Measurements from ENCODE around the gene UROC1. TPM values are rescaled to one million over a fixed set of nuclear protein-coding genes. Genes with fewer than 3 reads are reported as not detected.
"Not testable (repeated sequence)": the region's sequence is repeated elsewhere in the genome, so short reads cannot be mapped to it uniquely, and the experiment has no call there.

UROC1 gene
- total RNA-seq, 1 experiment from 2014 or later, result not detected

DNA sequence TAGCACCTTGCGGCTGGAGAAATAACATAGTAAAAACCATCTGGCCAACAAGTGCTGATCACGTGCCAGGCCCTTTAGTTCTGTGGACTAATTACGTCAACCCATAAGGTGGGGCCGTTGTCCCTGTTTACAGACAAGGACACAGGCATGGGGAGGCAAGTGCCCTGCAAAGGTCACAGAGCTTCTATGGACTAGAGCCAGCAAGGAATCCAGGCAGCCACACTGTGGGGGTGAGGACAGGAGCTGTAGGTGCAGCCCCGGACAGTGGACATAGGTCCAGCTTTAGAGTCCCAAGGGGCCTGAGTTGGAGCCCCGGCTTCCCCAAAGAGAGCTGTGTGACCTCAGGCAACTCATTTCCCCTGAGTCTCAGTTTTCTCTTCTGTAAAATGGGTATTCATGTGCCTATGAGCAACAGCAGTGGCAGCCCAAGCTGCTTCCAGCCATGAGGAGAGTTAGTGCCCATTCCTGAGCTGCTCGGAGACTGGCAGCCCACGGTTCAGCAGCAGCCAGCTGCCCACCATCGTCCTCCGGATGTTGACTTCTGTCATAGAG is 20.2 kb upstream of the UROC1 start:
- Histone ChIP-seq H3K36me3 (ENCODE audit: insufficient read depth, low read length) (no peaks in the 10 kb centered on the region), H3K9me2 (replicated peaks; ENCODE audit: insufficient read depth, low read length) (no peaks in the 10 kb centered on the region), H3K9me3 (ENCODE audit: low read length) (no peaks in the 10 kb centered on the region), H3K4me2 (ENCODE audit: low read depth, low read length, poor library complexity, severe bottlenecking) (no peak overlapping the region), H3K27ac (ENCODE audit: low read length) (no peak overlapping the region), H3K9ac (ENCODE audit: low read length) (no peak overlapping the region), H4K20me1 (ENCODE audit: insufficient read depth, low read depth, low read length) (no peaks in the 10 kb centered on the region), H3K4me1 (ENCODE audit: low read length) (no peaks in the 10 kb centered on the region), H2AFZ (ENCODE audit: low read length) (no peak overlapping the region), H3K27me3 (ENCODE audit: low read length) (no peaks in the 10 kb centered on the region), H3K4me3 (ENCODE audit: low read length) (no peak overlapping the region), H3K79me2 (ENCODE audit: low read length) (no peaks in the 10 kb centered on the region)
- DNase-seq, result no peak

DNA sequence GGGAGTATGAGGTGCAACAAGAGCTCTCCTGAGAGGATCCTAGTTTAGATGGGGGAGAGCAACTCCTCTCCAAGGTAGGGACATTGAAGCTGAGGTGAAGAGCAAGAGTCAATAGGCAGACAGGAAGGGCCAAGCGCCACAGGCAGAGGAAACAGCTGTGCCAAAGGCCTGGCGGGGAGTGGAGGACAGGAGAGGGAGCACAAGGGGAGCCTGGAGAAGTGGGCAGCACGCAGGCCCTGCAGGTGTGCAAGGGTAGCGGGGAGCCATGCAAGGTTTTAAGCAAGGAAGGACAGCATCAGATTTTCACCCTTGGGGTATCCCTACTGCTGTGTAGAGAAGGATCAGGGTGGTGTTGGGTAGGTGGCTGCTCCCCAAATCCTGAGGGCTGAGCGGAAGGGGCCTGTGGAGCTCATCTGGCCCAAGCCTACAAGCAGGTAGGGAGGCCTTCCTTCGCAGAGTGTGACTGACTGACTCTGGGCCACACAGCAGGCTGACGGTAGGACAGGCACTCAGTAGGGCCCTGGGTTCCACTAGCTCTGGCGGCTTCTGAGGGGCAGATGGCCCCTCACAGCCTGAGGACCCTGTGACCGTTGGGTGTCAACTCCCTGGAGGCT is 19.6 kb upstream of the UROC1 start:
- Histone ChIP-seq H3K4me2 (ENCODE audit: low read depth, low read length, poor library complexity, severe bottlenecking) (no peak overlapping the region), H3K9me3 (ENCODE audit: low read length) (no peaks in the 10 kb centered on the region), H3K36me3 (ENCODE audit: insufficient read depth, low read length) (no peaks in the 10 kb centered on the region), H2AFZ (ENCODE audit: low read length) (no peak overlapping the region), H3K9me2 (replicated peaks; ENCODE audit: insufficient read depth, low read length) (no peaks in the 10 kb centered on the region), H3K27me3 (ENCODE audit: low read length) (no peaks in the 10 kb centered on the region), H3K27ac (ENCODE audit: low read length) (no peak overlapping the region), H3K4me1 (ENCODE audit: low read length) (no peaks in the 10 kb centered on the region), H3K9ac (ENCODE audit: low read length) (no peak overlapping the region), H3K4me3 (ENCODE audit: low read length) (no peak overlapping the region), H4K20me1 (ENCODE audit: insufficient read depth, low read depth, low read length) (no peaks in the 10 kb centered on the region), H3K79me2 (ENCODE audit: low read length) (no peaks in the 10 kb centered on the region)
- no peak for DNase-seq

DNA sequence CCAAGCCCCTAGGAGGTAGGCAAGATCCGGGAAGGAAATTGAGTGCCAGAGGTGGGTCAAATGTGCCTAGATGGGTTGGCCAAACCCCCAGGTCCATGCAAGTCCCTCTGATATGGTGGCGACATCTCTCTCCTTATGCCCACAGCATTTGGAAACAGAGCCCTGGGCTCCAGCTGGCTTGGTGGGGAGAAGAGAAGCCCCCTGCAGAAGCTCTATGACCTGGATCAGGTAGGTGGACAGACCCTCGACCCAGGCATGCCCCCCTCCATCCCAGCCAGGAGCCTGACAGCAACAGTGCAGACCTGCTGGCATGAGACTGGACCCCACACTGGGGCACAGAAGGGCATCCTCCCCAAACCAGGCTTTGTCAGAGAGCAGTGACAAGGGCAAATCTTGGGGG is 18.6 kb upstream of the UROC1 start:
- Histone ChIP-seq H3K27ac (ENCODE audit: low read length) (no peak overlapping the region), H3K9ac (ENCODE audit: low read length) (no peak overlapping the region), H3K9me2 (replicated peaks; ENCODE audit: insufficient read depth, low read length) (no peaks in the 10 kb centered on the region), H3K9me3 (ENCODE audit: low read length) (no peaks in the 10 kb centered on the region), H3K36me3 (ENCODE audit: insufficient read depth, low read length) (no peaks in the 10 kb centered on the region), H4K20me1 (ENCODE audit: insufficient read depth, low read depth, low read length) (no peaks in the 10 kb centered on the region), H3K4me1 (ENCODE audit: low read length) (no peaks in the 10 kb centered on the region), H3K4me2 (ENCODE audit: low read depth, low read length, poor library complexity, severe bottlenecking) (no peak overlapping the region), H3K27me3 (ENCODE audit: low read length) (no peaks in the 10 kb centered on the region), H3K79me2 (ENCODE audit: low read length) (no peaks in the 10 kb centered on the region), H3K4me3 (ENCODE audit: low read length) (no peak overlapping the region), H2AFZ (ENCODE audit: low read length) (no peak overlapping the region)
- DNase-seq, result no peak

GRCh38 chr3:126535636-126536035 is 18.1 kb upstream of the UROC1 start:
- H3K9me2 ChIP-seq (replicated peaks; ENCODE audit: insufficient read depth, low read length), result no peaks in the 10 kb centered on the region
- no peaks in the 10 kb centered on the region for H3K27me3 ChIP-seq (ENCODE audit: low read length)
- no peak overlapping the region for H3K4me2 ChIP-seq (ENCODE audit: low read depth, low read length, poor library complexity, severe bottlenecking)
- no peak overlapping the region for H3K4me3 ChIP-seq (ENCODE audit: low read length)
- H3K36me3 ChIP-seq (ENCODE audit: insufficient read depth, low read length), result no peaks in the 10 kb centered on the region
- H3K27ac ChIP-seq (ENCODE audit: low read length), result no peak overlapping the region
- no peak overlapping the region for H3K9ac ChIP-seq (ENCODE audit: low read length)
- no peaks in the 10 kb centered on the region for H4K20me1 ChIP-seq (ENCODE audit: insufficient read depth, low read depth, low read length)
- no peak for DNase-seq
- no peaks in the 10 kb centered on the region for H3K9me3 ChIP-seq (ENCODE audit: low read length)
- no peaks in the 10 kb centered on the region for H3K79me2 ChIP-seq (ENCODE audit: low read length)
- no peaks in the 10 kb centered on the region for H3K4me1 ChIP-seq (ENCODE audit: low read length)
- no peak overlapping the region for H2AFZ ChIP-seq (ENCODE audit: low read length)

- H3K4me1 ChIP-seq (ENCODE audit: low read length); H3K27ac ChIP-seq (ENCODE audit: low read length); H3K4me3 ChIP-seq (ENCODE audit: low read length); H2AFZ ChIP-seq (ENCODE audit: low read length); DNase-seq; H3K9me2 ChIP-seq (replicated peaks; ENCODE audit: insufficient read depth, low read length); H3K9ac ChIP-seq (ENCODE audit: low read length); H3K79me2 ChIP-seq (ENCODE audit: low read length); H3K9me3 ChIP-seq (ENCODE audit: low read length); H3K4me2 ChIP-seq (ENCODE audit: low read depth, low read length, poor library complexity, severe bottlenecking); H3K36me3 ChIP-seq (ENCODE audit: insufficient read depth, low read length); H4K20me1 ChIP-seq (ENCODE audit: insufficient read depth, low read depth, low read length); H3K27me3 ChIP-seq (ENCODE audit: low read length): not testable (repeated sequence)
These were observed 17.1 kb upstream of the UROC1 start for GRCh38 chr3:126534716-126535115.

DNA sequence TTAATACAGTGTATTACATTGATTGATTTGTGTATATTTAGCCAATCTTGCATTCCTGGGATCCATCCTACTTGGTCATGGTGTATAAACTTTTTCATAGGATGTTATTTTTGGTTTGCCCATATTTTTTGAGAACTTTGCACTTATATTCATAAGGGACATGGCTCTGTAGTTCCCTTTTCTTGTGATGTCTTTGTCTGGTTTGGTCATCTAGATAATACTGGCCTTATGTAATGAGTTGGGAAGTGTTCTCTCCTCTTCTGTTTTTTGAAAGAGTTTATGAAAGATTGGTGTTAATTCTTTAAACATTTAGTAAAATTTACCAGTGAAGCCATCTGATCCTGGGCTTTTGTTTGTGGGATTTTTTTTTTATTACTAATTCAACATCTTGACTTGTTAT is 15.9 kb upstream of the UROC1 start:
- no peaks in the 10 kb centered on the region for H3K9me3 ChIP-seq (ENCODE audit: low read length)
- H3K9me2 ChIP-seq (replicated peaks; ENCODE audit: insufficient read depth, low read length), result no peaks in the 10 kb centered on the region
- H3K4me2 ChIP-seq (ENCODE audit: low read depth, low read length, poor library complexity, severe bottlenecking), result no peak overlapping the region
- H4K20me1 ChIP-seq (ENCODE audit: insufficient read depth, low read depth, low read length), result no peaks in the 10 kb centered on the region
- H3K27me3 ChIP-seq (ENCODE audit: low read length), result no peaks in the 10 kb centered on the region
- H3K4me3 ChIP-seq (ENCODE audit: low read length), result no peak overlapping the region
- no peak overlapping the region for H3K27ac ChIP-seq (ENCODE audit: low read length)
- H3K9ac ChIP-seq (ENCODE audit: low read length), result no peak overlapping the region
- no peak for DNase-seq
- no peaks in the 10 kb centered on the region for H3K79me2 ChIP-seq (ENCODE audit: low read length)
- H3K4me1 ChIP-seq (ENCODE audit: low read length), result no peaks in the 10 kb centered on the region
- no peaks in the 10 kb centered on the region for H3K36me3 ChIP-seq (ENCODE audit: insufficient read depth, low read length)
- H2AFZ ChIP-seq (ENCODE audit: low read length), result no peak overlapping the region

- H3K9ac ChIP-seq (ENCODE audit: low read length), result no peak overlapping the region
- H3K36me3 ChIP-seq (ENCODE audit: insufficient read depth, low read length), result no peaks in the 10 kb centered on the region
- no peak for DNase-seq
- no peak overlapping the region for H3K4me2 ChIP-seq (ENCODE audit: low read depth, low read length, poor library complexity, severe bottlenecking)
- H3K27ac ChIP-seq (ENCODE audit: low read length), result no peak overlapping the region
- H4K20me1 ChIP-seq (ENCODE audit: insufficient read depth, low read depth, low read length), result no peaks in the 10 kb centered on the region
- no peak overlapping the region for H2AFZ ChIP-seq (ENCODE audit: low read length)
- no peaks in the 10 kb centered on the region for H3K79me2 ChIP-seq (ENCODE audit: low read length)
- H3K4me1 ChIP-seq (ENCODE audit: low read length), result no peaks in the 10 kb centered on the region
- no peaks in the 10 kb centered on the region for H3K9me3 ChIP-seq (ENCODE audit: low read length)
- no peaks in the 10 kb centered on the region for H3K9me2 ChIP-seq (replicated peaks; ENCODE audit: insufficient read depth, low read length)
- H3K4me3 ChIP-seq (ENCODE audit: low read length), result no peak overlapping the region
- no peaks in the 10 kb centered on the region for H3K27me3 ChIP-seq (ENCODE audit: low read length)
These were observed 13.4 kb upstream of the UROC1 start for GRCh38 chr3:126531051-126531330.

GRCh38 chr3:126530171-126531050 is 12.8 kb upstream of the UROC1 start:
- Histone ChIP-seq H3K27ac (ENCODE audit: low read length) (no peak overlapping the region), H2AFZ (ENCODE audit: low read length) (no peak overlapping the region), H3K9me3 (ENCODE audit: low read length) (no peaks in the 10 kb centered on the region), H3K9ac (ENCODE audit: low read length) (no peak overlapping the region), H3K4me2 (ENCODE audit: low read depth, low read length, poor library complexity, severe bottlenecking) (no peak overlapping the region), H3K4me3 (ENCODE audit: low read length) (no peak overlapping the region), H3K36me3 (ENCODE audit: insufficient read depth, low read length) (no peaks in the 10 kb centered on the region), H4K20me1 (ENCODE audit: insufficient read depth, low read depth, low read length) (no peaks in the 10 kb centered on the region), H3K79me2 (ENCODE audit: low read length) (no peaks in the 10 kb centered on the region), H3K9me2 (replicated peaks; ENCODE audit: insufficient read depth, low read length) (no peaks in the 10 kb centered on the region), H3K4me1 (ENCODE audit: low read length) (no peaks in the 10 kb centered on the region), H3K27me3 (ENCODE audit: low read length) (no peaks in the 10 kb centered on the region)
- DNase-seq, result no peak
